ENCODE results near the gene PITPNM3.

Gene PITPNM3

GRCh38 chr17:6494239-6494941 is 62.0 kb downstream of the PITPNM3 start:
- TF ChIP-seq FOXP2 (optimal IDR thresholded peaks at IDR 0.05; ENCODE audit: control extremely low read depth, extremely low read length, insufficient read depth) (no peak), POLR2AphosphoS5 (IDR thresholded peaks at IDR 0.05; ENCODE audit: borderline replicate concordance, low read depth, low read length) (no peak), EZH2 (IDR thresholded peaks at IDR 0.05) (no peak)
- H3K4me3 ChIP-seq = no peak overlapping the region
- DNase-seq (ENCODE audit: low read depth, low spot score) = no peak
- no peaks in the 10 kb centered on the region for H3K9me3 ChIP-seq (ENCODE audit: low read depth, low read length)
- no peak overlapping the region for H3K27ac ChIP-seq
- no peak overlapping the region for H3K9ac ChIP-seq (ENCODE audit: insufficient read length)
- H3K36me3 ChIP-seq (ENCODE audit: insufficient read depth, low read length) = no peaks in the 10 kb centered on the region

DNA sequence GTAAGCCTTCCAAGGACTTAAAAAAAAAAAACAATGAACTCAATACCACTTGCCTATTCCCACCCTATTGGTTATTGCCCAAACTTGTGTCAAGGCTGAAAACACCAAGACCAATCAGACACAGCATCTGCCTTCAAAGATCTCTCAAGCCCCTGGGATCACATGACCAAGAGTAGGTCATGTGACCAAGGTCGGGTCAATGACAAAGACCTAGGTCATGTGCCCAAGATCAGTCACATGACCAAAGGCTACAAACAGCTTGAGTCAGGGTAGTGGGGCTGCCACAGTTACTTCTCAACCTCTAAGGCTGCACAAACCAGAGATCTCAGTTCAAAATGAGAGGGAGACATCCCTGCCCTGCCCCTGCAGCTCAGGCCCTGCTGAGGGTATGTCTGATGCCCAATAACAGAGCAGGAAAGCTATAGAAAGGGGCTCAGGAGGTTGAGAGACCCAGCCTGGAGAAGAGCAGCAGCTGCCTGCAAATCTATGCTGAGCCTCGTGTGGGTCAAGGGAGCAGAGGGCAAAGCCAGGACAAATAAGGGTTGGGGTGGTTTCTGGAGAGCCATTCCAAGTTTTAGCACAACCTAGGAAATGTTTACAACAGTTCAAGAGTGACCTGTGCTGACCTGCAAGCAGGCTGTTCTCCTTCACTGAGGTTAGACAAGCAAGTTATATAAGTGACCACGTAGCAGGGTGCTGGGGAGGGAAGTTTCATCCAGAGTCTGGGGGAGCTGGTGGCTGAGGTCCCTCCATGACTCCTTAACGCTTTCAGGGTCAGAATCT is 63.3 kb downstream of the PITPNM3 start:
- Histone ChIP-seq H3K27ac (no peak overlapping the region), H3K9ac (ENCODE audit: insufficient read length) (no peak overlapping the region), H3K36me3 (ENCODE audit: insufficient read depth, low read length) (no peaks in the 10 kb centered on the region), H3K9me3 (ENCODE audit: low read depth, low read length) (no peaks in the 10 kb centered on the region), H3K4me3 (no peak overlapping the region)
- TF ChIP-seq EZH2 (IDR thresholded peaks at IDR 0.05) = no peak
- no peak for TF ChIP-seq POLR2AphosphoS5 (IDR thresholded peaks at IDR 0.05; ENCODE audit: borderline replicate concordance, low read depth, low read length)
- TF ChIP-seq FOXP2 (optimal IDR thresholded peaks at IDR 0.05; ENCODE audit: control extremely low read depth, extremely low read length, insufficient read depth) = no peak
- no peak for DNase-seq (ENCODE audit: low read depth, low spot score)

DNA sequence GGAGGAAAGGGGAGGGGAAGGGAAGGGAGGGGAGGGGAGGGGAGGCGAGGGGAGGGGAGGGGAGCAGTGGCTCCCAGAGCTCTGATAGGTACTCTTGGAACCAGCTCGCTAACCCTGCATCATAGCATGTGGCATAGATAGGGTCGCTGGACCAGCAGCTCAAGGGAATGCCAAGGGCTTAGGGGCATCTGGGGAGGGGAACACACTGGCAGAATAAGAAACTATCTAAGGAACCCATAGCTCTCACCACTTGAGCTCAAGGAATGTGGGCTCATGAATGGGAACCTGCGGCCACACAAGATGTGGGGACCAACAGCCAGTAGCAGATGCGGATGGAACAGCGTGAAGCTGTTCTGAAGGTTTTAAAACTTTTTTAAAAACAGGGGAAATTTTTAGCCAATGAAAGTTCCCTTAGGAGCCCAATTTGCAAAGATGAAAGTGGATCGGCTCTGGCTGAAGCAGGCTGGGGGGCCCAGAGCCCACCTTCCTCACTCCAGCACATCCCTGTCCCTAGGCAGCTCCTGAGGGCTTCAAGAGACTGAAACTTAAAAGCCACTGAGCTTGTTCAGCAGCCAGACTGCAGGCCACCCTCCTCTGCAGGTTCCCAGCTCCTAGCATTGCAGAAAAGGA is 65.2 kb downstream of the PITPNM3 start:
- DNase-seq (ENCODE audit: low read depth, low spot score) = no peak
- Histone ChIP-seq H3K9ac (ENCODE audit: insufficient read length) (no peak overlapping the region), H3K27ac (no peak overlapping the region)

GRCh38 chr17:6489016-6489550 is 67.3 kb downstream of the PITPNM3 start:
- Histone ChIP-seq H3K9ac (ENCODE audit: insufficient read length) (no peak overlapping the region), H3K27ac (no peak overlapping the region), H3K4me3 (no peak overlapping the region), H3K9me3 (ENCODE audit: low read depth, low read length) (no peaks in the 10 kb centered on the region), H3K36me3 (ENCODE audit: insufficient read depth, low read length) (no peaks in the 10 kb centered on the region)
- TF ChIP-seq POLR2AphosphoS5 (IDR thresholded peaks at IDR 0.05; ENCODE audit: borderline replicate concordance, low read depth, low read length) (no peak), EZH2 (IDR thresholded peaks at IDR 0.05) (no peak), FOXP2 (optimal IDR thresholded peaks at IDR 0.05; ENCODE audit: control extremely low read depth, extremely low read length, insufficient read depth) (no peak)
- DNase-seq (ENCODE audit: low read depth, low spot score) = no peak

More for the DNA sequence above, 65.2 kb downstream of the PITPNM3 start:
- TF ChIP-seq POLR2AphosphoS5 (IDR thresholded peaks at IDR 0.05; ENCODE audit: borderline replicate concordance, low read depth, low read length) = no peak
- TF ChIP-seq EZH2 (IDR thresholded peaks at IDR 0.05) = no peak
- no peak for TF ChIP-seq FOXP2 (optimal IDR thresholded peaks at IDR 0.05; ENCODE audit: control extremely low read depth, extremely low read length, insufficient read depth)
- Histone ChIP-seq H3K4me3 (no peak overlapping the region), H3K9me3 (ENCODE audit: low read depth, low read length) (no peaks in the 10 kb centered on the region), H3K36me3 (ENCODE audit: insufficient read depth, low read length) (no peaks in the 10 kb centered on the region)

- TF ChIP-seq FOXP2 (optimal IDR thresholded peaks at IDR 0.05; ENCODE audit: control extremely low read depth, extremely low read length, insufficient read depth) = no peak
- no peak for TF ChIP-seq EZH2 (IDR thresholded peaks at IDR 0.05)
- no peak for TF ChIP-seq POLR2AphosphoS5 (IDR thresholded peaks at IDR 0.05; ENCODE audit: borderline replicate concordance, low read depth, low read length)
- Histone ChIP-seq H3K4me3 (no peak overlapping the region), H3K9ac (ENCODE audit: insufficient read length) (no peak overlapping the region), H3K27ac (no peak overlapping the region), H3K9me3 (ENCODE audit: low read depth, low read length) (no peaks in the 10 kb centered on the region), H3K36me3 (ENCODE audit: insufficient read depth, low read length) (no peaks in the 10 kb centered on the region)
- DNase-seq (ENCODE audit: low read depth, low spot score) = no peak
Measured at GRCh38 chr17:6488008-6488539, 68.3 kb downstream of the PITPNM3 start.

GRCh38 chr17:6487251-6488007 is 68.9 kb downstream of the PITPNM3 start:
- no peaks in the 10 kb centered on the region for H3K9me3 ChIP-seq (ENCODE audit: low read depth, low read length)
- TF ChIP-seq EZH2 (IDR thresholded peaks at IDR 0.05) = no peak
- TF ChIP-seq FOXP2 (optimal IDR thresholded peaks at IDR 0.05; ENCODE audit: control extremely low read depth, extremely low read length, insufficient read depth) = no peak
- TF ChIP-seq POLR2AphosphoS5 (IDR thresholded peaks at IDR 0.05; ENCODE audit: borderline replicate concordance, low read depth, low read length) = no peak
- no peak overlapping the region for H3K27ac ChIP-seq
- H3K36me3 ChIP-seq (ENCODE audit: insufficient read depth, low read length) = no peaks in the 10 kb centered on the region
- DNase-seq (ENCODE audit: low read depth, low spot score) = no peak
- no peak overlapping the region for H3K9ac ChIP-seq (ENCODE audit: insufficient read length)
- no peak overlapping the region for H3K4me3 ChIP-seq

DNA sequence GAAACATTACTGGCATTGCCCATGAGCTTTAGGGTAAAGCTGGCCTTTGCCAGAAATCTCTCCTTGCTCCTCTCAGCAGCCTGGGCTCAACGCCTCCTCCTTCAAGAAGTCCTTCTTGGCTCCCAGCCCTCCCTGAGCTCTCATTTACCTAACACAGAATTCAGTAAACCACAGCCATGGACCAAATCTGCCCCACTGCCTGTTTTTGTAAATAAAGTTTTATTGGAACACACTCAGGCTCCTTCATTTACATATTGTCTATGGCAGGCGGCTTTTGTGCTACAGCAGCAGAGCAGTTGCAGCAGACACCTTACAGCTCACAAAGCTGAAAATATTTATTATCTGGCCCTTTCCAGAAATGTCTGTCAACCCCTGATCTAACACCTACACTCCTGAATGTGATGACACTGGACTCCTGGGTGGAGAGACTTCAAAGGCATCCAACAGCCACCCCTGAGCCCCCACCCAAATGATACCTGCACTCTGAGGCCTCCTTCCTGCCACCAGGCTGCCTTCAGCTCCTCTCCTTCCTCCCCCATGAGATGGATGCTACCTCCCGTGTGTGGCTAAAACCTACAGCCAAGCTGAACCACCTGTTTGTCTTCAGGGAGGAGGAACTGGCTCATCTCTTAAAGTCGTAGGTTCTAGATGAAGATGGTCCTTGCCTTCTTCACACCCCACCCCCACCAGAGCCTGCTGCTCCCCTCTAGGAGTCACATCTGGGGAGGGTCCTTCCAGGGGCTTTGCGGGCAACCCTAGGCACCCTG is 70.5 kb downstream of the PITPNM3 start:
- no peak for DNase-seq (ENCODE audit: low read depth, low spot score)
- TF ChIP-seq FOXP2 (optimal IDR thresholded peaks at IDR 0.05; ENCODE audit: control extremely low read depth, extremely low read length, insufficient read depth) (no peak), POLR2AphosphoS5 (IDR thresholded peaks at IDR 0.05; ENCODE audit: borderline replicate concordance, low read depth, low read length) (no peak), EZH2 (IDR thresholded peaks at IDR 0.05) (no peak)
- Histone ChIP-seq H3K9me3 (ENCODE audit: low read depth, low read length) (no peaks in the 10 kb centered on the region), H3K27ac (no peak overlapping the region), H3K4me3 (no peak overlapping the region), H3K9ac (ENCODE audit: insufficient read length) (no peak overlapping the region), H3K36me3 (ENCODE audit: insufficient read depth, low read length) (no peaks in the 10 kb centered on the region)
